Cardiac muscle cell (in vitro differentiated cells and primary cell): ENCODE results near the gene GPR68. TPM values are rescaled to one million over a fixed set of nuclear protein-coding genes. Genes with fewer than 3 reads are reported as not detected.

Experiments
- DNase-seq, 2 donors: peaks; one replicate each; pipeline versions ENCODE4 v3.0.0 to v3.0.0-alpha.2; 2010 to 2017; ENCODE audit warnings: low read depth in 1 of 2, low spot score in 1 of 2
- H3K27ac ChIP-seq: fragments of 200-600 bp; sonication (generic); 2 replicates; pipeline ENCODE4 v1.5.1; 2016
- H3K27me3 ChIP-seq: fragments of 200-600 bp; sonication (generic); 2 replicates; pipeline ENCODE4 v1.6.0; 2016; ENCODE audit warnings: control low read depth
- H3K36me3 ChIP-seq: fragments of 200-600 bp; sonication (generic); 2 replicates; pipeline ENCODE4 v1.5.1; 2016; ENCODE audit warnings: control low read depth
- H3K4me1 ChIP-seq: fragments of 200-600 bp; sonication (generic); 2 replicates; pipeline ENCODE4 v1.8.1; 2017; ENCODE audit warnings: low read depth, mild to moderate bottlenecking, mixed run types
- H3K4me3 ChIP-seq: fragments of 200-600 bp; sonication (generic); 2 replicates; pipeline ENCODE4 v1.5.1; 2016; ENCODE audit warnings: mild to moderate bottlenecking
- H3K9me3 ChIP-seq: fragments of 200-600 bp; sonication (generic); 2 replicates; pipeline ENCODE4 v1.5.1; 2017; ENCODE audit warnings: low read depth, mild to moderate bottlenecking, control low read depth
- CTCF ChIP-seq: IDR thresholded peaks from 2 replicates; pipeline ENCODE4 v1.5.1; 2012; ENCODE audit warnings: low read depth, mild to moderate bottlenecking, low read length
- polyA plus RNA-seq: library from polyadenylated mRNA; unstranded; fragments of >200 nt; fragmentation: Nextera tagmentation; extraction: Ambion mirVana; gene quantifications from 2 replicates; pipeline ENCODE4 v1.2.1, GENCODE V29; 2016
- total RNA-seq: library from RNA; depleted of rRNA; stranded (reverse); fragments of >200 nt; gene quantifications from 2 replicates; pipeline ENCODE4 v1.2.3, GENCODE V29; 2016

Gene GPR68
- total and polyA plus RNA-seq, 2 experiments from 2014 or later = 0.22 to 0.42 TPM

DNA sequence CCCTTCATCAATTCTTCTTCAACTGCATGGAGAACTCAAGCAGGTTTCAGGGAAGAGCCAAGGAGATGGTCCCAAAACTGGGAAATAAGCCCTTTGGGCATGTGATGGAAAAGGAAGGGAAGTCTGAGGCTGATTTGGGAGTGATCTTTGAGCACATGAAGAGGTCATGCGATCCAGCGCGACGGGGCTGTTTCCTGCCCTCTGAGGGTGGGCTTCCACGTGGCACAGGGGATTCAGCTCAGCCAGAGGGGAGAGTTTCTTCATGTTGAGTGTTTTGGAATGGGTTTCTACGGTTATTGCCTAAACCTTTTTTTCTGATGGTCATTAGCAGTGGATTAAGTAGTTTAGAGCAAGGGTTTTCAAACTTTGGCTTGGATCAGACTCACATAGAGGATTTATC is 30.2 kb downstream of the GPR68 start:
- H3K36me3 ChIP-seq = peaks cover 9% of the 10 kb centered on the region
- H3K27ac ChIP-seq = no peak overlapping the region
- no peaks in the 10 kb centered on the region for H3K9me3 ChIP-seq
- no peaks in the 10 kb centered on the region for H3K27me3 ChIP-seq
- TF ChIP-seq CTCF = no peak
- H3K4me3 ChIP-seq = no peak overlapping the region
- no peak for DNase-seq
- no peaks in the 10 kb centered on the region for H3K4me1 ChIP-seq

DNA sequence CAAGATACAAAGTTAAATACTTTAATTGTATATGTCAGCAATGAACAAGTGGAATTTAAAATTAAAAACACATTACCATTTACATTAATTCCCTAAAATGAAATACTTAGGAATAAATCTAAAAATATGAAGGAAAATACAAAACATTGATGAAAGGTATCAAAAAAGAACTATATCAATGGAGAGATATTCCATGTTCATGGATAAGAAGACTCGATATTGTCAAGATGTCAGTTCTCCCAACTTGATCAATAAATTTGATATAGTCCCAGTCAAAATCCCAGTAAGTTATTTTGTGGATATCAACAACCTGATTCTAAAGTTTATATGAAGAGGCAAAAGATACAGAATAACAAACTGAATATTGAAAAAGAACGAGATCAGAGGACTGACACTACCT is 33.5 kb downstream of the GPR68 start:
- Histone ChIP-seq H3K36me3 (peaks cover 9% of the 10 kb centered on the region), H3K4me1 (no peaks in the 10 kb centered on the region), H3K27ac (no peak overlapping the region), H3K27me3 (no peaks in the 10 kb centered on the region), H3K4me3 (no peak overlapping the region), H3K9me3 (no peaks in the 10 kb centered on the region)
- TF ChIP-seq CTCF = no peak
- no peak for DNase-seq

- H3K9me3 ChIP-seq = no peaks in the 10 kb centered on the region
- H3K27ac ChIP-seq = no peak overlapping the region
- H3K4me3 ChIP-seq = no peak overlapping the region
- H3K4me1 ChIP-seq = no peaks in the 10 kb centered on the region
- TF ChIP-seq CTCF = no peak
- H3K27me3 ChIP-seq = no peaks in the 10 kb centered on the region
- H3K36me3 ChIP-seq = peaks cover 2% of the 10 kb centered on the region
- no peak for DNase-seq
Measured at GRCh38 chr14:91207008-91207407, 37.5 kb downstream of the GPR68 start.

DNA sequence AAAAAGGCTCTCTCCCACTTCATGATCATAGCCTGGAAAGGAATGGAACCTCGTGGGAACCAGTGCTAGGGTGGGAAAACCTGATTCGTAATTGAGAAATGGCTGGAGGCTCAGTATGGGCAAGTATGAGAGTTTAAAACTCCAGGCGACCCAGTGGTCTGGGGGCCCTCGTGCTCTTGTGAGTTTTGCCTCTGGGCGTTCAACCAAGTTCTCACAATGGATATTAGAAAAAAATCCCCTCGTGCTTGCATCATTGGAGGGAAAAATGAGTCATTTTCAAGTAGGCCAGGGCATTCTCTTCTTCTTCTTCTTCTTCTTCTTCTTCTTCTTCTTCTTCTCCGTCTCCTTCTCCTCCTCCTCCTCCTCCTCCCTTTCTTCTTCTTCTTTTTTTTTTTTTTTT is 39.0 kb downstream of the GPR68 start:
- no peaks in the 10 kb centered on the region for H3K27me3 ChIP-seq
- H3K27ac ChIP-seq = no peak overlapping the region
- no peak for TF ChIP-seq CTCF
- DNase-seq = peak in 1 of 2 donors; percentile 70
- H3K4me1 ChIP-seq = no peaks in the 10 kb centered on the region
- H3K4me3 ChIP-seq = no peak overlapping the region
- H3K36me3 ChIP-seq = no peaks in the 10 kb centered on the region
- no peaks in the 10 kb centered on the region for H3K9me3 ChIP-seq

GRCh38 chr14:91204657-91205056 is 39.8 kb downstream of the GPR68 start:
- Histone ChIP-seq H3K27me3 (no peaks in the 10 kb centered on the region), H3K9me3 (no peaks in the 10 kb centered on the region), H3K36me3 (peaks cover 3% of the 10 kb centered on the region), H3K27ac (no peak overlapping the region), H3K4me3 (no peak overlapping the region), H3K4me1 (no peaks in the 10 kb centered on the region)
- TF ChIP-seq CTCF = no peak
- no peak for DNase-seq
